ENCODE measurements around the gene LAMC3. TPM values are rescaled to one million over a fixed set of nuclear protein-coding genes. Genes with fewer than 3 reads are reported as not detected.

The LAMC3 gene
- total RNA-seq, 1 experiment from 2014 or later: not detected

GRCh38 chr9:131076347-131077195 is 67.6 kb downstream of the LAMC3 start:
- no peak for DNase-seq (ENCODE audit: low spot score)

GRCh38 chr9:131078427-131079366 is 69.7 kb downstream of the LAMC3 start:
- no peak for DNase-seq (ENCODE audit: low spot score)

GRCh38 chr9:131080589-131080988 is 71.6 kb downstream of the LAMC3 start:
- no peak for DNase-seq (ENCODE audit: low spot score)

GRCh38 chr9:131081868-131082267 is 72.9 kb downstream of the LAMC3 start:
- DNase-seq (ENCODE audit: low spot score): no peak

GRCh38 chr9:131082774-131083512 is 74.0 kb downstream of the LAMC3 start:
- no peak for DNase-seq (ENCODE audit: low spot score)

- no peak for DNase-seq (ENCODE audit: low spot score)
These were observed 75.8 kb downstream of the LAMC3 start for GRCh38 chr9:131084661-131085369.

GRCh38 chr9:131085370-131086122 is 76.6 kb downstream of the LAMC3 start:
- DNase-seq (ENCODE audit: low spot score): no peak

- no peak for DNase-seq (ENCODE audit: low spot score)
These were observed 78.5 kb downstream of the LAMC3 start for GRCh38 chr9:131087354-131087893.

- no peak for DNase-seq (ENCODE audit: low spot score)
These were observed 81.2 kb downstream of the LAMC3 start for GRCh38 chr9:131090025-131090787.

- no peak for DNase-seq (ENCODE audit: low spot score)
These were observed 82.5 kb downstream of the LAMC3 start for GRCh38 chr9:131091352-131091992.

- no peak for DNase-seq (ENCODE audit: low spot score)
These were observed 83.1 kb downstream of the LAMC3 start for GRCh38 chr9:131092030-131092429.

GRCh38 chr9:131092548-131093440 is 83.8 kb downstream of the LAMC3 start:
- DNase-seq (ENCODE audit: low spot score): no peak

- no peak for DNase-seq (ENCODE audit: low spot score)
These were observed 85.0 kb downstream of the LAMC3 start for GRCh38 chr9:131094015-131094414.

- no peak for DNase-seq (ENCODE audit: low spot score)
These were observed 85.6 kb downstream of the LAMC3 start for GRCh38 chr9:131094622-131095021.

GRCh38 chr9:131095666-131096268 is 86.8 kb downstream of the LAMC3 start:
- DNase-seq (ENCODE audit: low spot score): no peak

- DNase-seq (ENCODE audit: low spot score): no peak
These were observed 87.5 kb downstream of the LAMC3 start, which contains the start of gene AIF1L for GRCh38 chr9:131096269-131097125. Gene AIF1L (plus strand): TSS chr9:131096531. CDS start chr9:131096630, 99 bp downstream.

Data from HT-29 (cell line).